Measurements from ENCODE around the gene ABCB4.
"Not testable (repeated sequence)": the region's sequence is repeated elsewhere in the genome, so short reads cannot be mapped to it uniquely, and the experiment has no call there.

Gene ABCB4

DNA sequence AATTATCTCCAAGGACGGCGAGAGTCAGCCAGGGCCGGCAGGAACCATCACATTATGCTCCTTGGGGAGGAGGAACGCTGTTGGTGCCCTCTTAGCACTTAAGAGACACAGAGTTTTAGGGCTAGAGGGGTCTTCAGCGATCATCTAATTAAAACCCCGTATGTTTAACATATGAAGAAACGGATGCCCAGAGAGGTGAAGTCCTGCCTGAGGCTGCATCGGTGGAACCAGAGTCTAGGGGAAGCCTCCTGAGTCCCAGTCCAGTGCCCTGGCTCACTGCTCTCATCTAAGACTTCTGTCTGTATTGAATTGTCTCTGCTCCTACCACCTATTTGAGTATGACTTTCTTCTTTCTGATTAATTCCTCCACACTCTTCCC is 688 bp upstream of the ABCB4 start:
- no peak for DNase-seq
- no peak for ATAC-seq

DNA sequence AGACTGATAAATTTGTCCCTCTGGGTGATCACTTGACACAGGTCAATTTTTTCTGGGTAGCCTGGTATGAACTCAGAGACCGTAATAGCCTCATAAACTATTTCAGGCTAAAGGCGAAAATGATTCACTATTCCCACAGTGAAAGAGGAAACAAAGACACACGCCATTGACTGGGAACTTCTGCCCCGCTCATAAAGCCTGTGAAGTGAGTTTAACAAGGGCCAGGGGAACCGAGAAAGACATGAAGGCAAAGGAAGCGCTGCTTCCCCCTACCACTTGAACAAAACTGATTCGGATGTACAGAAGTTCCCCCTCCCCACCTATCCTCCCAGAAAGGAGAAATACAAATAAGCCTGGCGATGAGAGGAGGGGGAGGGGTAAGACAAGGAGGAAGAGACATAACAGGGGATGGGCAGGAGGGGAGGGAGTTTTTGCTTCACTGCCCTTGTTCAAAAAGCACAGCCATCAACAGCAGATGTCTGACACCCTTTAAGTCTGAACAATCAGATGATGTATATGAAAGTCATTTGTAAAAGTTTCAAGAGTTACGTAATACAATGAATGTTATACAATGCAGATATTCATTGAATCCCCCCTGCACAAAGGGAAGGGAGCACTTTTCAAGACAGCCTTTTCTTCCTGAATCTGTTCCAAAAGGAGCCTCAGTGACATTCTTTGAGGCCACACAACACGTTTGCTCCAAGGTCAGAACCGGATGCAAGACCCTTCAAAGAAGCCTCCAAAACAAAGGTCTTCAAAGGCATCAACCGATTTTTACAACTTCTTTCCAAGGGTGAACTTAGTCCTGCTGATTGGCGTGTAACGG is 734 bp downstream of the ABCB4 start:
- peak; percentile 71 for ATAC-seq
- peak; percentile 14 for DNase-seq

DNA sequence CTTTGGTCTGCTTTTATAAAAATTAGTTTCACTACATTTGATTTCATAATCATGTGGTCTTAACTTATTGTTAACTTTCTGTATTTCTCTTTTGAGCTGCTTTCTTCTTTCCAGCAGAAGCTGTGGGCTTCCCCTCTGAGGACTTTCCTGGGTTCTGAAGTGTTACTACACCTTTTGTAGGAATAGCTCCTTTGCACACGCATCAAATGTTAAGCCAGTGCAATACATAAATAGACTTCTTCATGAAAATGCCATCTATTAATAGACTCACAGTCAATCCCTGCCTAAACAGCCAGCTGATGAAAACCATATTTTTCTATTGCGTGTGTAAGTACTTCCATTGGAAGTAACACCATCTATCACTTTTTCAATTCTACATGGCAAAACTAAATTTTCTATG is 1.5 kb downstream of the ABCB4 start:
- ATAC-seq (no peak), DNase-seq (no peak)

DNA sequence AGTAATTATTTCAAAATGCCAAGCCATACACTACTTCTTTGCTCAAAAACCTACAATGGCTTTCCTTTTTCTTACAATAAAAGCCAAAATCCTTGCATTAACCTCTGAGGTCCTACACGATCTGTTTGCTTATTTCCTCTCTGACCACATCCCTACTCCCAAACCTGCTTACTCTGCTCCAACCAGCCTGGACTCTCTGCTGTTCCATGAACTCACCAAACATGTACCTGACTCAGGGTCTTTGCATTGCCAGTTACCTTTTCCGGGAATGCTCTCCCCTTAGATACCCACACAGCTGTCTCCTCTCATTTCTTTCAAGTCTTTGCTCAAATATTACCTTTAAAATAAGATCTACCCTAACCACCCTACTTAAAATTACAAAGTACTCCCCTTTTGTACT is 2.3 kb downstream of the ABCB4 start:
- DNase-seq, result no peak
- no peak for ATAC-seq

DNA sequence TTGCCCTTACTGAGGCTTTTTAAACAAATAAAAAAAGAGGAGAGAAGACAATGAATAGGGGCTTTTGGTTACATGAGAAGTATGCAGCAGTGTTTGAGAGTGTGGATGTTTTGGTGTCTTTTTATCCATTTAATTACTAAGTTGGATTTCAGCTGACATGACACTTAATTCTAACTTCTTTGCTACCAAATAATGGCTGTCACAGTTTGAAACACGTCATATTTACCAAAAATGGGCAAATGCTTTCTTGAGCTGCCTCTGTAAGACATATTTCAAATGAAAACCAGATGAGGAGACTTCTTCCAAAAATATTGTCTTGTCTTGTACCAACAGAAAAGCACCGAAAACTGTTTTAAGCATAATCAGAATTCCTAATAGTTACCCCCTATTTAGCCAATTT is 4.0 kb downstream of the ABCB4 start:
- ATAC-seq (no peak), DNase-seq (no peak)

DNA sequence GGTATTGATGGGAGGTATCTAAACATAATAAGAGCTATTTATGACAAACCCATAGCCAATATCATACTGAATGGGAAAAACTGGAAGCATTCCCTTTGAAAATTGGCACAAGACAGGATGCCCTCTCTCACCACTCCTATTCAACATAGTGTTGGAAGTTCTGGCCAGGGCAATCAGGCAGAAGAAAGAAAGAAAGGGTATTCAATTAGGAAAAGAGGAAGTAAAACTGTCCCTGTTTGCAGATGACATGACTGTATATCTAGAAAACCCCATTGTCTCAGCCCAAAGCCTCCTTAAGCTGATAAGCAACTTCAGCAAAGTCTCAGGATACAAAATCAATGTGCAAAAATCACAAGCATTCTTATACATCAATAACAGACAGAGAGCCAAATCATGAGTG is 6.3 kb downstream of the ABCB4 start:
- not testable (repeated sequence) for DNase-seq, ATAC-seq

DNA sequence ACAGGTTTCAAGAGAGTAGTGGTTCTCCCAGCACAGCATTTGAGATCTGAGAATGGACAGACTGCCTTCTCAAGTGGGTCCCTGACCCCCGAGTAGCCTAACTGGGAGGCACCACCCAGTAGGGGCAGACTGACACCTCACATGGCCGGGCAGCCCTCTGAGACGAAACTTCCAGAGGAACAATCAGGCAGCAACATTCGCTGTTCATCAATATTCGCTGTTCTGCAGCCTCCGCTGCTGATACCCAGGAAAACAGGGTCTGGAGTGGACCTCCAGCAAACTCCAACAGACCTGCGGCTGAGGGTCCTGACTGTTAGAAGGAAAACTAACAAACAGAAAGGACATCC is 10.0 kb downstream of the ABCB4 start:
- ATAC-seq, DNase-seq: not testable (repeated sequence)

DNA sequence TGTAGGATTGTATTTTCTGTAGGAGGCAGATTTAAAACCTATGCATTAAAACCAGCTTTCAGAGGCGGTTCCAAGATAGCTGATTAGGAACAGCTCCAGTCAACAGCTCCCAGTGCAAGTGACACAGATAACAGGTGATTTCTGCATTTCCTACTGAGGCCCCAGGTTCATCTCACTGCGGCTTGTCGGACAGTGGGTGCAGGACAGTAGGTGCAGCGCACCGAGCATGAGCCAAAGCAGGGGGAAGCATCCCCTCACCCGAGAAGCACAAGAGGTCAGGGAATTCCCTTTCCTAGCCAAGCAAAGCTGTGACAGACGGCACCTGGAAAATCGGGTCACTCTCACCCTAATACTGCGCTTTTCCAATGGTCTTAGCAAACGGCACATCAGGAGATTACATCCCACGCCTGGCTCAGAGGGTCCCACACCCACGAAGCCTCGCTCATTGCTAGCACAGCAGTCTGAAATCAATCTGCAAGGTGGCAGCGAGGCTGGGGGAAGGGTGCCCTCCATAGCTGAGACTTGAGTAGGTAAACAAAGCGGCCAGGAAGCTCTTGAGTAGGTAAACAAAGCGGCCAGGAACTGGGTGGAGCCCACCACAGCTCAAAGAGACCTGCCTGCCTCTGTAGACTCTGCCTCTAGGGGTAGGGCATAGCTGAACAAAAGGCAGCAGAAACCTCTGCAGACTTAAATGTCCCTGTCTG is 10.5 kb downstream of the ABCB4 start:
- ATAC-seq, DNase-seq: not testable (repeated sequence)

DNA sequence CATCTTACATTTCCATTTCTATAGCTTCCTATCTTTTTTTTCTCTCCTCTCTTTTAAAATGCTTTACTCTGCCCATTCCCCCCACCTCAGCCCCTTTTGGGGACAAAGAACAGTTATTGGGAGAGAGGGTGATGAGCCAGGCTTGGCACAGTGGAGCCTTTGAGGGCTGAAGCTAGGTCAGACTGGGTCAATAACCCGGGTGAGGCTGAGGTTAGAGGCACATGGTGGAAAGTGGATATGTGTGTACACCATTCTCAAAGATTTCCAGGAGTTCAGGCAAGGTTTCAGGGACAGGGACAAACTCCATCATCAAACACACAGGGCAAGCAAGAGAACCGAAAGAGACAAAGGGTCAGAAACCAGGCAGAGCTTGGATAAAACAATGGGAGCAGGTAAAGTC is 11.5 kb downstream of the ABCB4 start:
- DNase-seq (no peak), ATAC-seq (no peak)

DNA sequence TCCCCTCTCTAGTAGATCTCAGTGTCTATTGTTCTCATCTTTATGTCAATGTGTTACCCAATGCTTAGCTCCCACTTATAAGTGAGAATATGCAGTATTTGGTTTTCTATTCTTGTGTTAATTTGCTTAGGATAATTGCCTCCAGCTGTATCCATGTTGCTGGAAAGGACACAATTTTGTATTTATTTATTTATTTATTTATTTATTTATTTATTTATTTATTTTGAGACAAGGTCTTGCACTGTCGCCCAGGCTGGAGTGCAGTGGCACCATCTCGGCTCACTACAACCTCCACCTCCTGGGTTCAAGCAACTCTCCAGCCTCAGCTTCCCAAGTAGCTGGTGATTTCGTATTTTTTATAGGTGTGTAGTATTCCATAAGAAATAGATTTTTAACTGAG is 15.0 kb downstream of the ABCB4 start:
- not testable (repeated sequence) for ATAC-seq, DNase-seq

DNA sequence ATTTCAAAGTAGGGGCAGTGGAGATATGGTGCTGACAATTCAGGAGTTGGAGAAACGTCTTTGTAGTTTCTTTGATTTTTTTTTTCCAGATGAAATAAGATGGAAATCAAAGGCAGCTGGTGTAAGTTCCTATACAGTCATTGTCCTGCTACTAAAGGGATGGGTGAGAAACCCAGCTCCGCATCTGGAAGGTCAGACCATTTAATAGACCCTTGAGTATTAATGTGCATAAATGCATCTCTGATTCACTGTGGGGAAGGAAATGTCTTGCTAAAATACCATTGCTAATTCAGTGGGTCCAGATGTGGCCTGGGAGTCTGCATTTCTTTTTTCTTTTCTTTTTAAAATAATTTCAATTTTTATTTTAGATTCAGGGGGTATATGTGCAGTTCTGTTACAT is 15.5 kb downstream of the ABCB4 start:
- DNase-seq (no peak), ATAC-seq (no peak)

DNA sequence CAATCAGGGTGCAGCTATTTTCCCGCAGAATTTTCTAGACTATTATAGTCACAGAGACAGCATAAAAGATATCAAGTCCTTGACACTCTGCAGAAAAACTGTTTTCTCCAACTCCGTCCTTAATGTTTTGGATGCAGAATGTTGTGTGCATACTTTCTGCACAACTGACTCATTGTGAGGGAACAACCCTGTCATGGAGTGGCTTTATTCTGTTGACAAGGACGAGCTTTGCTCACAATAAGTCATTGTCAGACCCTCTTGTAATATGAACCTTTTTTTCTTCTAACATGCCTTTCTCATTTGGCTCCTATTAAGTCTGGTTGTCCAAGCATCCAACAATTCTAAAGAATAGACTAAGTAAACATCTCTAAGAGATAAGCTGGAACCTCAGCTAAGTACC is 17.3 kb downstream of the ABCB4 start:
- ATAC-seq, result no peak

DNA sequence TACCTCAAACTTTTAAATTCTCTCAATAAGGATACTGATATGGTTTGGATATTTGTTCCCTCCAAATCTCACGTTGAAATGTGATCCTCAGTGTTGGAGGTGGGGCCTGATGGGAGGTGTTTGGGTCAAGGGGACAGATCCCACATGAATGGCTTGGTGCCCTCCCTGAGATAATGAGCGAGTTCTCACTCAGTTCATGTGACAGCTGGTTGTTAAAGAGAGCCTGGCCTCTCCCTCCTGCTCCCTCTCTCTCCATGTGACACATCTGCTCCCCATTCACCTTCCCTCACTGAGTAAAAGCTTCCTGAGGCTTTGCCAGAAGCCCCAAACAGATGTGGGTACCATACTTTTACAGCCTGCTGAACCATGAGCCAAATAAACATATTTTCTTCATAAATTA is 19.2 kb downstream of the ABCB4 start:
- DNase-seq (no peak), ATAC-seq (no peak)

More for the DNA sequence above, 17.3 kb downstream of the ABCB4 start:
- DNase-seq, result no peak

DNA sequence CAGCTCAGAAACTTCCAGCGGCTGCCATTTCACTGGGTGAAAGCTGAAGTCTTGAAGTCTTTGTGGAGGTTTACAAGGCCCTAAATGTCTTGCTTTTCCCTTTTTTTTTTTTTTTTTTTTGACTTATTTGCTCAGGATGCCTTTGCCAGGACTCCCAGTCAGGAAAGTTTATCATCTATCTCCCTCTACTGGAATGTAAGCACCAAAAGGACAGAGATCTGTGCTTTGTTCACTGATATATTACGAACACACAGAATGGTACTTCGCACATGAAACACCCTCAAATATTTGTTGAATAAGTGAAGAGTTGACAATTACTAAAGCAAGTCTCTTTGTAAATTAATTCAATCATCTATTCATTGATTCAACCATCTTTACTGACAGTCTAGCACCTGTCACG is 23.2 kb downstream of the ABCB4 start:
- DNase-seq, result no peak
- ATAC-seq, result no peak

DNA sequence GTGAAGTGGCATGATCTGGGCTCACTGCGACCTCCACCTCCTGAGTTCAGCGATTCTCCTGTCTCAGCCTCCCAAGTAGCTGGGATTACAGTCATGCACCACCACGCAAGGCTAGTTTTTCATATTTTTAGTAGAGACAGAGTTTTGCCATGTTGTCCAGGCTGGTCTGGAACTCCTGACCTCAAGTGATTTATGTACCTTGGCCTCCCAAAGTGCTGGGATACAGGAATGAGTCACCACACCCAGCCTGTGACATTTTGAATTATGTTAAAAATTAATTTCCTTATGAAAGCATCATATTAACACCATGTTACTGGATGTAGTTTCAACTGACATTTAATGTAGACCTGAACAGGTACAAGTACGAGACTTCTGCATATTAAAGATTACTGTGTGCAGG is 24.3 kb downstream of the ABCB4 start:
- ATAC-seq, result no peak
- DNase-seq, result no peak

DNA sequence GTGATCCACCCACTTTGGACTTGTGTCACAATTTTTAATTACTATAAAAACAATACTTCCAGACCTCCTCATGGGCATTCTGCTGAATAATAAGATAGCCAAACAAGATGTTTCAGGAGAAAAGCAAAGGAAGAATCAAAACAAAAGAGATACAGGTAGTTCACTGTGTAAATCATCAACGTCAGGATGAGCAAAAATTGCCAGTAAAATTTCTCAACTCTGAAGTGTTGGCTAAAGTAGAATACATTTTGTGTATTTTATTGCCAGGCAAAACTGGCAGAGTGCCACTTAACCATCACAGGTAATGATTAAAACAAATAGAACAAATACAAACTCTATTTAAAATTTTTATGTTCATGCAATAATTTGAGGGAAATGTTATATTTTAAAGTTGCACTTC is 24.8 kb downstream of the ABCB4 start:
- no peak for DNase-seq

DNA sequence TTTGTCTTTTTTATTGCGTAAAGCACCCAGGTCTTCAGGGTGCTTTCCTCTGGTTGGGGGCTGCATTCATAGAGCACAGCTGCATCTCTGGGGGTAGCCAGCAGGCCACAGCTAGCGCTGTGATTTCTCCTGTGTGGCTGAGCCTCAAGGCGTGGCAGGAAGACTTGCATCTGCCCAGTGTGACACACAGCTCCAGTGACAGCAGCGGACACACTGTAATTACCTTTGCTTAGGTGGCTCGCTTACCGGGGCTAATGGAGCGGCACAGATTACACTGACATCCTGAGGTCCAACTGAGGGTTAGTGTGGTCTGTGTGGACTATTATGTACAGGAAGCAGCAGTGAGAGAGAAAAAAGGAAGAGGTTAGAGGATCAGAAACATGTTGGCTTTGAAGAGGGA is 27.1 kb downstream of the ABCB4 start:
- DNase-seq (no peak), ATAC-seq (no peak)

More for the DNA sequence above, 24.8 kb downstream of the ABCB4 start:
- ATAC-seq, result no peak

DNA sequence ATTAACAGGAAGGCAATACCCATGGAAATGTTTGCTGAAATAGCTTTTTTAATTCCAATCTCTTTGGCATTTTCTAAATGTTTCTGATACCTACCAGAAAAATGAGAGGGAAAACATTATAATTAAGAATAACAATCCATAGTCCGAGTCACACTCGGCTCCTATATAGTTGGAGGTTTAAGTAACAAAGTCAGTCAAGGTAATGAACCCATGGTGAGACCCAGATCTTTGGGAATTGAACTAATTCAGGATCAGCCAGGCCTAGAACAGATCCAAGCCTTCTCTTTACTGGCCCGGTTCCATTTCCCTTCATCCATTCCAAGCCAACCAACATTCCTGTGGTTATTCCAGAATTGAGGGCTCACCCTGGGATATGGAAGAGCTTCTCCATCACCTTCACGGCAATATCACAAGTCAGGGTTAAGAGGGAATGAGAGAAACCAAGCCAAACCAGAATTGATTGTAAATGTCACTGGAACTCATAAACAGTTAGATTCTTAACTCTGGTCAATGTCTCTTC is 28.3 kb downstream of the ABCB4 start:
- no peak for DNase-seq
- no peak for ATAC-seq

DNA sequence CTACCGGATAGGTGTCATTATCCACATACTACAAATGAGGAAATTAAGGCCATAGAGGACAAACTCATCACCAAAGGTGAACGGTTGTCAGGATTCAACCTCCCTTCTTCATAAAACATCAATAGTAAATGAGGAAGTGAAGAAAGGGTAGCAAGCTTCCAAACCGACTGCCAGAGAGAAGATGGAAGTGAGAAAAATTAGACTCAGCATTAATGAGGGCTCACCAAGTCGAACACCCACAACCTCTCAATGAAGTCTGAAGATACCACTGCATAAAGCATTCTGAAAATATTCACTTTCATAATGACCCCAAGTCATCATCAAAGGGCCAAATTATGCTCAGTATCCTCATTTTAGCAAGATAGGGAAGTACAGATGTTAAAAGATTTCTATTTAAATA is 29.6 kb downstream of the ABCB4 start:
- DNase-seq (no peak), ATAC-seq (no peak)

DNA sequence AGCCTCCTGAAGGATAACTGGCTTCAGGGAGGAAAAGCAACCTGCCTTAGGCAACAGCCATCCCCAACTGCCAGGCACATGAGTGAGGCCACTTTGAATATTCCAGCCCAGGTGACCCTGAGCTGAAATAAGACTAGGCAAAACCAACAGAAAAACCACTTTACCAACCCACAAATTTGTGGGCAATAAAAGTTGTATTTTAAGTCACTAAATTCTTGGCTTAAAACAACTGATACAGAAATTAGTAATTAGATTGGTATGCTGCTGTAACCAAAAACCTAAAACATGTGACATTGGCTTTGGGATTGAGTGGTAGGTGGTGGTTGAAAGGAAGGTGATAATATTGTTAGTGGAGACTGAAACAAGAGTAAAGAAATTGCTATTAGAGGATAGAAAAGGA is 39.9 kb downstream of the ABCB4 start:
- DNase-seq, result no peak

DNA sequence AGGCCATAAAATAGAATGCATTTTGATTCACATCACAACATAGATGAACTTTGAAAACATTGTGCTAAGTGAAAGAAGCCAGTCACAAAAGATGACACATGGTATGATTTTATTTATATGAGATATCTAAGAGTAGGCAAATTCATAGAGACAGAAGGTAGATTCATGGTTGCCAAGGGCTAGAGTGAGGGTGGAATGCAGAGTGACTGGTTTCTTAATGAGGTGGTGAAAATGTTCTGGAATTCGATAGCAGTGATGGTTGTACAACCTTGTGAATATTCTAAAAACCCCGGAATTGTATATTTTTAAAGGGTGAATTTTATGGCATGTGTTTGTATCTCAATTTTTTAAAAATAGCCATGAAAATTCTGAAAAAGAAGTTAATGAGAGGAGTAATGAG is 42.9 kb downstream of the ABCB4 start:
- DNase-seq (no peak), ATAC-seq (no peak)

More for the DNA sequence above, 39.9 kb downstream of the ABCB4 start:
- ATAC-seq, result no peak

DNA sequence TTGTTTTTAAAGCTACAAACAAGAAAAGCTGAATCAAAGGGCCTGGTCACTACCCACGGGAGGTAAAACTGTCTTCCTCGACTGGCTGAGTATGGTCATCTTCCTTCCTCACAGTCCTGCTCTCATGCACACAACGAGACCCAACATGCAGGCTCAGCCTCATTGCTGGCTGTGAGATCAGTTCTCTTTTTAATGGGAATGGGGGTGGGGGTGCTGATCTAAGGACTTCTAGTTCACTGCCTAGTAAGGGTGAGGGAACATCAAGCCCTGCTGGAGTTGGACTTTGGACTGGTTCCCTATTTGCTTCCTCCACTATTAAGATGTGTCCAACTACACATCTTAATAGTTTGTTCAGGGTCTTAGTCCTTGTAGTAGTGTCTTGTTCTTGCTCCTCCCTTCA is 48.2 kb downstream of the ABCB4 start:
- DNase-seq, result no peak

DNA sequence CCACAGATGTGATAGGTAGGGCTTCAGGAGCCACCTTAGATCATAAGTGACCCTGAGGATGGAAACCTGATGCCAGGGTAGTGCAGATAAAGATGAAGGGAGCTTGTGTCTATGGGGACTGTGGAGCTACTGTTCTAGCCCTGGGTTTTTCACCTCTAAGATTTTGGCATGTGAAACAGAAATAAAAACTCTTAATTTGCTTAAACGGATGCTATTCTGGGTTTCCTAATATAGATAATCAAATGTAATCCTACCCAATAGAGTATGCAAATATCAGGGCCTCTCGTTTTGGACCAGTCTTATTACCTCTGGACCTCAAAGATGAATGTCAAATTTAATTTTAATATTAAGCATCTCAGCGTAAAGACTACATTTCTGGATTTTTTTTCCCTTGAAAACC is 49.3 kb downstream of the ABCB4 start:
- ATAC-seq, result no peak

More for the DNA sequence above, 48.2 kb downstream of the ABCB4 start:
- ATAC-seq, result no peak

DNA sequence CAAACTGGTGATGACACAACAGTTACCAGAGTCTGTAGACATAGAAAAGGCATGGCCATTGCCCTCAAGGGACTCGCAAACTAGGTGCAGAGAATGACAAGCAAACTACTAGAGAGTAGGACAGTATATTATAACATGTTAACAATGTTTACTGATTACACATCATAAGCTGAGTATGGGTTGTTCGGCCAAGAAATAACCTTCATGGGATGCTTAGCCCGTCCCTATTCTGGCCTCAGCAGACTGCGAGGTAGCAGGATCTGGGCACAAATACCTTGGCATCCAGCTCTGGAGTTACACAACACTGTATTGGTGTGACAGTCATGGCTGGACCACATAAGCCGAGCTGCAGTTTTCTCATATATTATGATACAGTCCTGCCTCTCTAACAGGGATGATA is 51.4 kb downstream of the ABCB4 start:
- ATAC-seq, result no peak
- DNase-seq, result no peak

More for the DNA sequence above, 49.3 kb downstream of the ABCB4 start:
- no peak for DNase-seq

Data from stimulated activated naive CD8-positive, alpha-beta T cell treated with anti-CD3 and anti-CD28 coated beads, Interleukin-15, Interleukin-2, amounts not matched to agents 100 U/mL and 50 U/mL, for 24 hours (primary cell).